ENCODE measurements around the gene RAB3GAP2.
"Not testable (repeated sequence)": the region's sequence is repeated elsewhere in the genome, so short reads cannot be mapped to it uniquely, and the experiment has no call there.

RAB3GAP2 gene, protein sequence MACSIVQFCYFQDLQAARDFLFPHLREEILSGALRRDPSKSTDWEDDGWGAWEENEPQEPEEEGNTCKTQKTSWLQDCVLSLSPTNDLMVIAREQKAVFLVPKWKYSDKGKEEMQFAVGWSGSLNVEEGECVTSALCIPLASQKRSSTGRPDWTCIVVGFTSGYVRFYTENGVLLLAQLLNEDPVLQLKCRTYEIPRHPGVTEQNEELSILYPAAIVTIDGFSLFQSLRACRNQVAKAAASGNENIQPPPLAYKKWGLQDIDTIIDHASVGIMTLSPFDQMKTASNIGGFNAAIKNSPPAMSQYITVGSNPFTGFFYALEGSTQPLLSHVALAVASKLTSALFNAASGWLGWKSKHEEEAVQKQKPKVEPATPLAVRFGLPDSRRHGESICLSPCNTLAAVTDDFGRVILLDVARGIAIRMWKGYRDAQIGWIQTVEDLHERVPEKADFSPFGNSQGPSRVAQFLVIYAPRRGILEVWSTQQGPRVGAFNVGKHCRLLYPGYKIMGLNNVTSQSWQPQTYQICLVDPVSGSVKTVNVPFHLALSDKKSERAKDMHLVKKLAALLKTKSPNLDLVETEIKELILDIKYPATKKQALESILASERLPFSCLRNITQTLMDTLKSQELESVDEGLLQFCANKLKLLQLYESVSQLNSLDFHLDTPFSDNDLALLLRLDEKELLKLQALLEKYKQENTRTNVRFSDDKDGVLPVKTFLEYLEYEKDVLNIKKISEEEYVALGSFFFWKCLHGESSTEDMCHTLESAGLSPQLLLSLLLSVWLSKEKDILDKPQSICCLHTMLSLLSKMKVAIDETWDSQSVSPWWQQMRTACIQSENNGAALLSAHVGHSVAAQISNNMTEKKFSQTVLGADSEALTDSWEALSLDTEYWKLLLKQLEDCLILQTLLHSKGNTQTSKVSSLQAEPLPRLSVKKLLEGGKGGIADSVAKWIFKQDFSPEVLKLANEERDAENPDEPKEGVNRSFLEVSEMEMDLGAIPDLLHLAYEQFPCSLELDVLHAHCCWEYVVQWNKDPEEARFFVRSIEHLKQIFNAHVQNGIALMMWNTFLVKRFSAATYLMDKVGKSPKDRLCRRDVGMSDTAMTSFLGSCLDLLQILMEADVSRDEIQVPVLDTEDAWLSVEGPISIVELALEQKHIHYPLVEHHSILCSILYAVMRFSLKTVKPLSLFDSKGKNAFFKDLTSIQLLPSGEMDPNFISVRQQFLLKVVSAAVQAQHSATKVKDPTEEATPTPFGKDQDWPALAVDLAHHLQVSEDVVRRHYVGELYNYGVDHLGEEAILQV (N-terminal part only)

DNA sequence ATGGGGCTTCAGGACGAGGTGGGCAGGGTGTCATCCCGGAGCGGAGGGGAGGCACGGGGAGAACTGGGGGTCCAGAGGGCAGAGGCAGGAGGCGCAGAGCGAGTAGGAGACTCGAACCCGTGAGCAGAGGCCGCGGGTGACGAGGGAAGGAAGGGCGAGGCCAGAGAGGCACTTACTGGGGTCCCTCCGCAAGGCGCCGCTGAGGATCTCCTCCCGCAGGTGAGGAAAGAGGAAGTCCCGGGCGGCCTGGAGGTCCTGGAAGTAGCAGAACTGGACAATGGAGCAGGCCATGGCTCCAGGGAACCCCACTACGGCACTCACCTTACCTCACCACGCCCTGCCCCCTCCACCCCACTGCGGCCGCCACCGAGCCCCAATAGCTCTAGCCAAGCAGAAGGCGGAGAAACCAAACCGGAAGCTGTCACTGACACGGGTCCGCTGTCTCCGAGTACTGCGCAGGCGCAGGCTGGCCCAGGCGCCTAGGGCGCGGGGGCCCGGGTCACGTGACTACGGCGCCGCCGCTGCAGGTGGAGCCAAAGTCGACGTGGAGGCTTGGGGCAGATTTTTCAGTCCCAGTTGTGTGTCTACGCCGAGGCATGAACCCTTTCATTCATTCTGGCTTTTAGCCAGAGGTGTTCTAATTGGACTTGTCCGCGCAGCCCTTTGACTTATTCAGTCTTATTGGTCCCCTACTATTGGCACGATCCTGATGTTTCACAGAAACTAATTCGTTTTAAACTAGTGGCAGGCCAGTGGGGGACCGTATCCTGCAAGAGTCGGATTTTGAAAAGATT lies at the start of gene RAB3GAP2:
Gene RAB3GAP2, minus strand, starts transcription at position 407 of the 794 bp plus-strand sequence. Its CDS starts 116 bp downstream, at position 291.
- DNase-seq (ENCODE audit: low read depth in 2 of 2) = peak; percentile 93

DNA sequence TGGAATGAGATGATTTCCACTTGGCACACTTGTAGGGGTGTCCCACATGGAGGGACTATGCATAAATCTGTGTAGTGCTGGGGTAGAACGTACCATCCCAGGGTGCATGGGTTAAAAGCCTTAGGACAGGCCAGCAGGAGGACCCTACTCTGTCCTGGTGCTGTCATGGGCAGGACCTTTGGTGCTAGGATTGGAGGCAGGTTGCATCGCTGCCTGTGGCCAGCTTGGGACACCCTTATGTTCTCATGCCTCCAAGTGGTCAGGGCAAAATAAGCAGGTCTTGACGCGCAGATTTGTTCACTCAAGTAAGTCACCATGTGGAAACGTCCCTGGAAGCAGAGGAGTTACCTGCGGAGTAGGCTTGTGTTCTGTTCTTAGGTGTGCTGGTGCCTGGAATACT lies 49.5 kb upstream of the RAB3GAP2 start:
- no peak for DNase-seq (ENCODE audit: low read depth in 2 of 2)

DNA sequence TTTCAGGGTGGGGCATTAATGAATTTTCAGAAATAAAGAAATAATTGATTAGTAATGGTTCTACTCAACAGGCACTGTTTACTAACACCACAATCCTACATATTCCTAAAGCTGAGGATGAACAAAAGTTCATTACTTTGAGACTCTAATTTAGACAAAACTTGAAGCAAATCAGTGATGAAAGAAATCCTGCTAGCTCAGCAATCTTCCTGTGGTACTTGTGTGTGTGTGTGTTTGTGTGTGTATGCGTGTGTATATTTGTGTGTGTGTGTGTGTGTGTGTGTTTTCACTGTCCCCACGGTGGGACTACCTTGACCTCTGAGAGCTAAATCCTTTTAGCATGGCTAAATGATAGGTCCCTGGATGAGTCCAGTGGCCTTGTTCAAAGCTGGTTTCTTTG lies 48.5 kb upstream of the RAB3GAP2 start:
- no peak for DNase-seq (ENCODE audit: low read depth in 2 of 2)

DNA sequence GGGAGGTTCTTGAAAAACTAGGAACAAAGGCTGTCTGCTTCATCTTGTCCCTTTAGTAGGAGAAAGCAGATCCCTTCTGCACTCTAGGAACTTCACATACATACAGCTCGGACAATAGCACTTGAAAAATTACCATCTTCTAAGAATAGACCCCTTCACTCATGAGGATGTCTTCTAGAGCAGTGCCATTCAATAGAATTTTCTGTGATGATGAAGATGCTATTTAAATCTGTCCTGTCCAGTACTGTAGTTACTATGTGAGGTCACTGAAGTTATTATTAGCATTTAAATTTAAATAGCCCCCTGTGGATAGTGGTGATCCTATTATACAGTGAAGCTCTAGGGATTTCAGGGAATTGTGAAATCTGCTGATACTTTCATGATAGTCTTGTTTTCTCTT lies 46.4 kb upstream of the RAB3GAP2 start:
- no peak for DNase-seq (ENCODE audit: low read depth in 2 of 2)

DNA sequence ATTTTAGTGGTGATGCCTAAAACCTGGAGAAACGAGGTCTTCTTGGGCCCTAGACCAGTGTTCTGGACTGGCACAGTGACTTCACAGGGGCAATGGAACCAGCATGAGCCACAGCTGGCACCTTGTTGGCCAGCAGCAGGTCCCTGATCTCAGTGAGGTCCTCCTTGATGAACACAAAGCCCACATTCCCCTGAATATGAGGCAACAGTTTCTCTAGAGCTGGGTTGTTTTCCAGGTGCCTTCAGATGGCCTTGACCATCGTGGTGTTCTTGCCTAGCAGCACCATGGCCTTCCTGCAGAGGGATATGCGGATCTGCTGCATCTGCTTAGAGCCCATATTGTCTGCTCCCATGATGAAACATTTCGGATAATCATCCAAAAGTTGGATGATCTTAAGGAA lies 44.9 kb upstream of the RAB3GAP2 start:
- DNase-seq (ENCODE audit: low read depth in 2 of 2) = no peak

DNA sequence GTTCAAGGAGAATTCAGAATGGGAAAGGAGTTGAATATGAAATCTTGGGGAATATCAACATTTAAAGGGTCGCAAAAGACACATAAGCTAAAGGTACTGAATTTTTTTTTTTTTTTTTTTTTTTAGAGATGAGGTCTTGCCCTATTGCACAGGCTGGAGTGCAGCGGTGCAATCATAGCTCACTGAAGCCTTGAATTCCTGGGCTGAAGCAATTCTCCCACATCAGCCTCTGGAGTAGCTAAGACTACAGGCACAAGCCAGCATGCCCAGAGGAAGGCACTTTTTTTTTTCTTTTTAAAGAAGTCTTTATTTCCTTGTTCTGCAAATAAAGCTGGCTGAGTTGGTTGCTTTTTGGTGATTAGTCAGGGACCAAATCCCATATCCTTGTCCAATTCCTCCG lies 44.1 kb upstream of the RAB3GAP2 start:
- DNase-seq (ENCODE audit: low read depth in 2 of 2) = no peak

DNA sequence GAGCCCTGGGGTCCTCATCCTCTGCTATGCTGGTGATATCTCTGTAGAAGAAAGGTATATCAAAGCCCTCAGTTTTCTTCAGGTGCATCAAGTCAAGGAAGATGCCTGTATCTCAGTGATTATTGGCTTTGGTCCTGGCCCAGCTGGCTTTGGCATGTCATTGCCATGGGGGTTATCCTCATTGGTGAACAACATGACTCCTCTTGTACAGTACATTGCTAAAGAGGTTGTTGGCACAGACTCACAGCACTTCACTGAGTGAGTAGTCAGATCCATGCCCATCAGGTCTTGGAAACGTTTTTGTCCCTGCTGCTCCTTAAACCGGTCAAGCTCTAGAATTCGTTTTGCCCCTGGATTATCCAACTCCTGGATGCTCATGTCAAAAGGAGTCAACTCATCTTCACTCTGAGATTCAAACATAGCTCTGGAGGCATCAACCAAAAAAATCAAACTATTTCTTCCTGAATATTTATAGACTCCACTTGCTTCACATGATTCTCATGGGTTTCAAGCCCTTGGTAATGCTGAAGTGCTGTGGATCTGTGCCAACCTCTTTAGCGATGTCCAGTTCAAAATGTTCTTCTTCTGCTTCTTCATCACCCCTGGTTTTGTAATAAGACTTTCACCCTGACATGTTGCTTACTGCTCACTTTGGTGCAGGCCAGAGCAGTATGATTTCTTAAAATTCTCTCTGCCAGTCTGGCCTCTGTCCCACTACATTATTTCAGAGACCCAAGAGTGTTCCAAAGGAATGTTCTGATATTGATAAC lies 43.0 kb upstream of the RAB3GAP2 start:
- DNase-seq (ENCODE audit: low read depth in 2 of 2) = no peak

DNA sequence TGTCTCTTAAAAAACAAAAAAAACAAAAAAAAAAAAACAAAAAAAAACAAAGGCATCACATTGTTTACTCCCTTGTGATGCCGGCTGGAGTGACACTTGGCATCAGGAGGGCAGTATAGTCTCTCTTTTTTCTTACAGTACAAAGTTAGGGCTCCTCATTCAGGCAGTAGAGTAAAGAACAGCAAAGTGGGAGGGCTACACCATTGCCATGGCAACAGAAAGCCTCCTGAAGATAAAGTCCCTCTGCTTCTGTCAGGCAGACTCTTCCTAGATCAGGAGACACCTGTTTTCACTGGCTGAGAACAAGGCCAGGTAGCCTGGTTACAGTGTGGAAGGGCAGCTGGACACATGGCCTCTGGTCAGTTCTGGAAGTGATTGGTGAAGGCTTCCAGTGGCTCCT lies 41.3 kb upstream of the RAB3GAP2 start:
- DNase-seq (ENCODE audit: low read depth in 2 of 2) = no peak

DNA sequence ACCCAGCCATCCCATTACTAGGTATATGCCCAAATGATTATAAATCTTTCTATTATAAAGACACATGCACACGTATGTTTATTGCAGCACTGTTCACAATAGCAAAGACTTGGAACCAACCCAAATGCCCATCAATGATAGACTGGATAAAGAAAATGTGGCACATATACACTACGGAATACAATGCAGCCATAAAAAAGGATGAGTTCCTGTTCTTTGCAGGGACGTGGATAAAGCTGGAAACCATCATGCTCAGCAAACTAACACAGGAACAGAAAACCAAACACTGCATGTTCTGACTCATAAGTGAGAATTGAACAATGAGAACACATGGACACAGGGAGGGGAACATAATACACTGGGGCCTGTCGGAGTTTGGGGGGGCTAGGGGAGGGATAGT lies 37.9 kb upstream of the RAB3GAP2 start:
- DNase-seq (ENCODE audit: low read depth in 2 of 2) = not testable (repeated sequence)

DNA sequence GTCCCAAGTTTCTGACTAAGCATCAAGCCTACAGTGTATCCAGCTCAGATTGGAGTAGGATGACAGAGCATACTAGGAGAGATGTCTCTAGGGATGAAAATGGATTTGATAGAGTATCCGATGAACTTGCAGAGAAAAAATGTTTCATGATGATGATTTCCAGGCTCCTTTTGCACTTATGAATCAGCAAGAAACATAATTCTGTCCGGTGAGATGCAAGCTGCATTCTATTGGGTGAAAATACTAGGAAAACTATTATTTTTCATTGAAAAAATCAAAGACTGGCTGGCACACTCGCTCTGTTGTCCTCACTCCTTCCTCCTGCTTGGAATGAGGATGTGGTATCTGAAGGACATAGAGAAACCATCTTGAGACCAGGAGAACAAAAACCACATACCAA lies 35.4 kb upstream of the RAB3GAP2 start:
- DNase-seq (ENCODE audit: low read depth in 2 of 2) = no peak

DNA sequence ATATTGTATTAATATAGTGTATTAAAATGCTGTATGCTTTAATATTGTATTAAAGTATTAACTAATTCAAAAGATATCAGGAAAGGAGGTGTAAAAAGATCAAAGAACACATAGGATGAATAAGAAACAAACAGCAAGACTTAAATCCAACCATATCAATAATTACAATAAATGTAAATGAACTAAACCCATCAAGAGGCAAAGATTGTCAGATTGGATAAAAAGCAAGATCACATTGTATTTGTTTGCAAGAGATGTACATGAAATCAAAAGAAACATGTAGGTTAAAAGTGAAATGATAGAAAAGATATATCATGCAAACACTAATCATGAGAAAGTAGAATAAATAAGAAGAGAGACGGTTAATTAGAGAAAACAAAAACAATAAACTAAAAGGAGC lies 34.1 kb upstream of the RAB3GAP2 start:
- DNase-seq (ENCODE audit: low read depth in 2 of 2) = no peak

DNA sequence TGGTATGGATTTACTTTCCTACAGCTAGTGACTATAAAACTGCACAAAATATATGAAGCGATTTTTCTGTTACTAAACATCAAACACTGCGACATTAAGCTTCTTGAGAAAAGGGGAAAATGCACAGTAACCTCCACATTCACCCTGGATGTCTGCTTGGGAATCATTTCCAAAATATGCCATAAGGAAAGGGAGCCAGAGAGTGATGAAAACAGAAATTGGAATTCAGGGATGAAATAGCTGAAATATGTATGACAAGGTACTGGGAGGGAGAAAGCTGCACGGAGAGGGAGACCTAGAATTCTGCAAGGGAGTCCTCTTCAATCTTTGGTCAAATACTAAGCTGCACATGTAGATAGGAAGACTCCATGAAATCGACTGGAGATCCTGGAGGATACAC lies 31.6 kb upstream of the RAB3GAP2 start:
- no peak for DNase-seq (ENCODE audit: low read depth in 2 of 2)

DNA sequence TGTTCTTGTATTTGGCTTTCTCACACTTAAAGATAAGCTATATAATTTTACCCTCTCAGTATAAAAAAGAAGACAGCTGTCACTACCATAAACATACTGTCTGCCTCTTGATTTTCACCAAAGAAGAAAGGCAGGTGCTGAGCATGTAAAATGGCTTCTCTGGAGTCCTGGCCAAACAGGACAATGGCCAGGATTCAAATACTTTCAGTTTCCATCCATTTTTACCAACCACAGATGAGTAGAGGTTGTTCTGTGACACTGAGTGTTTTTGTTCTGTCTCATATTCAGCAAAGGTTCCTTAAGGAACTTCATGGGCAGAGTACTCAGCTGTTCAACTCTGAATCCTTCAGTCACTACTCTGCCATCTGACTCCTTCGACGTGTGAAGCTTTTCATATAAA lies 29.4 kb upstream of the RAB3GAP2 start:
- DNase-seq (ENCODE audit: low read depth in 2 of 2) = no peak

DNA sequence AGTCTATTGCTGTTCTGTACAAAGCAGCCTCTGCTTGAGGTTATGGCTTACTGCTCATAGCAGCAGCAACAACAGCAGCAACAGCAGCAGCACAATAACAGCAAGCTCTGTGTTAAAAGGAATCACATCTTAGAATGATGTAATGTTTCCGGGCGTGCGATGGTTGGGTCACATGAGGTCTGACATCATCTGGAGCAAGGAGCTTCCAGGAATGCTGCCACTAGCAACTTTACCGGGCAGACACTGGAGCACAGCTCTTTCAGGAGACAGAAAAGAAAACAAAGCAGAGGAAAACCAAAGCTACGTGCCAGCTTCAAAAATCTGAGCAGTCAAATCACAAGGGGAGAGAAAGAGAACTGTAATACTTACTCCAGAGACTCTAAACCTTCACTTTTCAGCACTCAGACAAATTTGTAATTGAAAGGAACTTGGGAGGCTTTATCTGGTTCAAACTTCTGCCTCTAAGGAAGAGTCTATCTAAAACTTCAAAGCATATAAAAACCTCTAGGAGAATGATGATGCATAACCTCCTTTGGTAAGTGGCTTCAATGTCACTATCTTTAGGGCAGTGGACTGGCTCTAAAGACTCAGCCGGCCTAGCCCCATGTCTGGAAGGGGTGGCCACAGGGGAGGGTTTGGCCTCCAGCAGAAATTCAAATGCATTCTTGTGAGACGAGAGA lies 28.3 kb upstream of the RAB3GAP2 start:
- no peak for DNase-seq (ENCODE audit: low read depth in 2 of 2)

DNA sequence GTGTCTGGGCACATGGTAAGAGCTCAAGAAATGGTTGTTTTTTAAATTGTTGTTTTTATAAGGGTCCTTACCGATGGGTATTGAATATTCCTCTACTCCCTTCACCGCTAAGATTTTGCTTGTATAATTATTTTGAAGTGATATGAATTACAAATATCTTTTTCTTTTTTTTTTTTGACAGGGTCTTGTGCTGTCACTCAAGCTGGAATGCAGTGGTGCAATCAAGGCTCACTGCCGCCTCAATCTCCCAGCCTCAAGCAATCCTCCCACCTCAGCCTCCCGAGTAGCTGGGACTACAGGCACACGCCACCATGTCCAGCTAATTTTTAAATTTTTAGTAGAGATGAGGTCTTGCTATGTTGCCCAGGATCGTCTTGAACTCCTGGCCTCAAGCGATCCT lies 27.1 kb upstream of the RAB3GAP2 start:
- no peak for DNase-seq (ENCODE audit: low read depth in 2 of 2)

DNA sequence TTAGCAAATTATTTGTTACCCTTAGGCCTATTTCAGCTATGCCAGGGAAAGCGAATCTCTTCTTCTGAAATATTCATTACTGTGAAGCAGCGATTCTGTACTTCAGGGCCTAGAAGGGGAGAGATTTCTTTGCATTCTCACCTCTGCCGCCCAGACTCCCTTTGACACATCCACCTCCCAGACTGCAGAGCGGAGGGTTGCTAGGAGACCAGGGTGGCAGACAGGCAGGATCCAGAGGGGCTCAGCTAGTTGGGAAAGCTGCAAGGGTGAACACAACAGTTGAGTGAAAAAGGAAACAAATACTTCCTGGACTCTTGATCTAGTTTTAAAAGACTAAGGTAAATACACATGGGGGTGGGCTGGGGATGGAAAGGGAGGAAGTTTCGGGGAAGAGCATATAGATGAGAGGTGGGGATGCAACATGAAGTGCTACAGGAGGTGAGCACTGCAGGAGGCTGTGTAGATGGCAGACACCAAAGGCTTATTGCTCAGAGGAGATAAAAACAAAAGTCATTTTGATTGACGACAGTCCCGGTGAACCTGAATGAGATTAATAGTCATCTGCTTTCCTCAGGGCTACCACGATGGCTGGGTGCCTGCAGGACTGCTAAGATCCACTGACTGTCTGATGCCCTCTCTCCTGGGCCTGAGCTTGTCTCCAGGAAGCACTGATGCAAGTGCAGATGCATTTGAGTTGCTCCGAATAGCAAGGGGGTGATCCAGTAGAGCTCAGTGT lies 26.4 kb upstream of the RAB3GAP2 start:
- DNase-seq (ENCODE audit: low read depth in 2 of 2) = no peak

DNA sequence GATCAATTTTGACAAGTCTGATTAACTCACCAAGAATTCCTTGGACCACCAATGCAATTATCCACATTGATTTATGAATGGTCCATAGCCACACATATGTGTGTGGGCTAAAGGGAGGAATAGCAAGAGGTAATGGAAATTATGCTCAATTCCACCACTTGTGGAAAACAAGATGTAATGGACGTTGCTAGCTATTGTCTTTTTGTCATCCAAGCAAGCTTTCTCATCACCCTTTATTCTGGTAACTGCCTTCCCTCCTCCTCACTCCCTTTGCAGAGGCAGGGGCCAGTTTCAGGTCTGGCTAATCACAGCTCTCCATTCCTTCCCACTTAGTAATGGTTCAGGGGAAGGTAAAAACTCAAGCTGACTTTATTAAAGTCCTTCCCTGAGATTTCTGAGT lies 24.7 kb upstream of the RAB3GAP2 start:
- DNase-seq (ENCODE audit: low read depth in 2 of 2) = no peak

DNA sequence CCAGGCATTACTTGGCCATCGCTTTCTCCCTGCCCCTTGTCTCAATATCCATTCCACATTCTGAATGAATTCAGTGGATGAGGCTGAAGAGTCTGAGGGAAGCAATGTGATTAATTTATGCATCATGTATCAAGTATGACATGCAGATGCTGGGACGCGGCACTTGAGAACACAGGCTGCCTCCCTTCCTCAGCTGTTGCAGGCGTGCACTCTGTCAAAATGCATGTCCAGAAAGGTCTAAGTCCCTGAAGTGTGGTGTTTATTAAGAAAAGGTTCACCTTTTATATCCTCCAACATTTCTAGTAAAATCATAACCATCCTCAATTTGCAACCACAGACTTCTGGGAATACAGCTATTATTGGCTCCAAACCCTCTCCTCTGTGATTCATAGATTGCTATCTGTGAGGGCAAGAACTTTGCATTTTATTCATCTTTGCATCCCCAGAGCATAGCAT lies 22.6 kb upstream of the RAB3GAP2 start:
- no peak for DNase-seq (ENCODE audit: low read depth in 2 of 2)

DNA sequence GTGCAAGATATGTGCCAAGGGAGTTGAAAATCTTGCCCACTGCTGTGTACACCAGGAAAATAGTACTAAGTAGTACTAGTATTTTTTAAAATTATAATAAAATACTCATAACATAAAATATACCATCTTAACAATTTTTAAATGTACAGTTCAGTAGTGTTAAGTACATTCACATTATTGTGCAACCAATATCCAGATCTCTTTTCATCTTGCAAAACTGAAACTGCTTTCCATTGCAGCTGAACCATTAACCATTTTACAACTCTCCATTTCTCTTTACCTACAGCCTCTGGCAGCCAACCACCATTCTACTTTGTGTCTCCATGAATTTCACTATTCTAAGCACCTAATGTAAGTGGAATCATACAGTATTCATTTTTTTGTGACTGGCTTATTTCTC lies 19.3 kb upstream of the RAB3GAP2 start:
- no peak for DNase-seq (ENCODE audit: low read depth in 2 of 2)
